ENCODE data around the gene DHRS2. TPM values are rescaled to one million over a fixed set of nuclear protein-coding genes. Genes with fewer than 3 reads are reported as not detected.

DHRS2 gene
- total and polyA plus RNA-seq, 2 of the 13 experiments (the other 11 are each of a cell fraction or from before 2014, with no cell fraction given): 1,621 to 3,021 TPM

DNA sequence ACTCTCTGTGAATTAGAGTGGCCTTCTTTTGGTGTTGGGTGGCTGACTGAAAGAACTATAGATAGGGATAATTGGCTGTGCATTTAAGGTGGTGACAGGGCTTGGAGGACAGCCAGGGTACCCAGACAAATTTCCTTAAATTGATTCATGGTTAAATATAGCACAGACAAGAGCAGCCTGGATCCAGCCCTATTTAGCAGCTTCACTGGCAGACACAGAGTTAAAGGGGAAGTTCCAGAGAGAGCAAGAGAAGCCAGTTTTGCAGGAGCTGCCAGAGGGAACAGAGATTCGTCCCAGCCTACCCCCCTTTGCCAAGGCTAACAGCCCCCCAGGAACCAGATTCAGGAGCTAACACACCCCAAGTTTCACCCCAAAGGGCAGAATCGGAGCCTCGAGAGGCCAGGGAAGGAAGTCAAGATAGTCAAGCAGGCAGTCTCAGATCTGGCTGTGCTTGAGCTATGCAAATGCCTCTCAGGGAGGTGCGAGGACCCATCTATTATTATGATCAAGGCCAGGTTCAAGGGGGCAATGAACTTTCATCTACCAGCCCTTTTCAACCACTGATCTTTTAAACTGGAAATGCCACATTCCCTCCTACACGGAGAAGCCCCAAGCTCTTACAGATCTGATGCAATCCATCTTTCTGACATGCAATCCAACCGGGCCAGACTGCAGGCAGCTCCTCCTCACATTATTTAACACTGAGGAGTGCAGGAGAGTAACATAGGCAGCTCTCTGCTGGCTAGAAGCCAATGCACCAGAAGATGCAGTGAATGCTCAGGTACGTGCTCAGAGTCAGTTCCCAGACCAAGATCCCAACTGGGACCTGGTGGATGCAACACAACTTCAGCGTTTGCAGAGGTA, 58.2 kb downstream of the DHRS2 start (continued):
- TF ChIP-seq, protein P1, sequence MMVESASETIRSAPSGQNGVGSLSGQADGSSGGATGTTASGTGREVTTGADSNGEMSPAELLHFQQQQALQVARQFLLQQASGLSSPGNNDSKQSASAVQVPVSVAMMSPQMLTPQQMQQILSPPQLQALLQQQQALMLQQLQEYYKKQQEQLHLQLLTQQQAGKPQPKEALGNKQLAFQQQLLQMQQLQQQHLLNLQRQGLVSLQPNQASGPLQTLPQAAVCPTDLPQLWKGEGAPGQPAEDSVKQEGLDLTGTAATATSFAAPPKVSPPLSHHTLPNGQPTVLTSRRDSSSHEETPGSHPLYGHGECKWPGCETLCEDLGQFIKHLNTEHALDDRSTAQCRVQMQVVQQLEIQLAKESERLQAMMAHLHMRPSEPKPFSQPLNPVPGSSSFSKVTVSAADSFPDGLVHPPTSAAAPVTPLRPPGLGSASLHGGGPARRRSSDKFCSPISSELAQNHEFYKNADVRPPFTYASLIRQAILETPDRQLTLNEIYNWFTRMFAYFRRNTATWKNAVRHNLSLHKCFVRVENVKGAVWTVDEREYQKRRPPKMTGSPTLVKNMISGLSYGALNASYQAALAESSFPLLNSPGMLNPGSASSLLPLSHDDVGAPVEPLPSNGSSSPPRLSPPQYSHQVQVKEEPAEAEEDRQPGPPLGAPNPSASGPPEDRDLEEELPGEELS (CRISPR knock-in tag; IDR thresholded peaks at IDR 0.05): no peak; the same call in 1 of the 2 replicates
- peak; percentile 29; the same call in 1 of the 2 replicates for TF ChIP-seq TBX3 (IDR thresholded peaks at IDR 0.05; ENCODE audit: borderline replicate concordance)
- TF ChIP-seq ZNF724P (CRISPR knock-in tag; IDR thresholded peaks at IDR 0.05; ENCODE audit: borderline replicate concordance): no peak
- no peak for TF ChIP-seq RAD21 (CRISPR knock-in tag; IDR thresholded peaks at IDR 0.05)
- no peak for TF ChIP-seq ZNF235 (CRISPR knock-in tag; IDR thresholded peaks at IDR 0.05; ENCODE audit: borderline replicate concordance)
- no peak for TF ChIP-seq ZNF318 (CRISPR knock-in tag; IDR thresholded peaks at IDR 0.05)
- TF ChIP-seq ATF3 (CRISPR knock-in tag; IDR thresholded peaks at IDR 0.05): peak; percentile 56; the same call in 1 of the 2 replicates
- TF ChIP-seq TBL1XR1 (IDR thresholded peaks at IDR 0.05; ENCODE audit: borderline replicate concordance, low read length, partially characterized antibody): peak; percentile 71
- TF ChIP-seq TFAP4 (IDR thresholded peaks at IDR 0.05; ENCODE audit: borderline replicate concordance, low read depth): no peak
- TF ChIP-seq ZUFSP (CRISPR knock-in tag; IDR thresholded peaks at IDR 0.05; ENCODE audit: borderline replicate concordance): no peak
- TF ChIP-seq FOXK2 (IDR thresholded peaks at IDR 0.05): no peak
- peak; percentile 50 for TF ChIP-seq NCOA2 (CRISPR knock-in tag; IDR thresholded peaks at IDR 0.05)
- no peak for TF ChIP-seq ARID2 (CRISPR knock-in tag; IDR thresholded peaks at IDR 0.05; ENCODE audit: borderline replicate concordance)

Measured in HepG2 (cell line).